Gastrocnemius medialis (tissue), 4 donors: ENCODE measurements around the gene SPRY4.

Source experiments
- CTCF ChIP-seq, 5 experiments: fragments of 450-650 bp in 3 of 5; fragments of 200-600 bp in 2 of 5; sonication (generic) in 2 of 5; IDR thresholded peaks in 4 of 5; conservative IDR thresholded peaks in 1 of 5; 1 replicate in 4 of 5; 2 replicates in 1 of 5; pipeline ENCODE4 v1.5.1; 2016 to 2019; ENCODE audit warnings: antibody characterized with exemption in 5 of 5, mild to moderate bottlenecking in 3 of 5, moderate library complexity in 3 of 5
- POLR2A ChIP-seq, 2 donors: fragments of 450-650 bp; IDR thresholded peaks; one replicate each; pipeline ENCODE4 v1.6.1; 2017; ENCODE audit warnings: antibody characterized with exemption in 2 of 2, mild to moderate bottlenecking in 2 of 2, moderate library complexity in 2 of 2

GRCh38 chr5:142309747-142310318 is 15.0 kb downstream of the SPRY4 start:
- TF ChIP-seq CTCF (IDR thresholded peaks at IDR 0.05 in 4 of 5, conservative IDR thresholded peaks at IDR 0.05 in 1 of 5), result no peak
- TF ChIP-seq POLR2A (IDR thresholded peaks at IDR 0.05), result no peak
